DOHH2 (cell line): ENCODE results near the gene CPXM1.

Experiments
- H3F3A ChIP-seq: fragments of 200-600 bp; sonication (generic), shearing (Covaris generic); 2 replicates; pipeline ENCODE4 v1.6.0; 2016; ENCODE audit warnings: antibody characterized with exemption, mild to moderate bottlenecking; ENCODE audit not compliant: control insufficient read depth, insufficient read depth
- H3K27ac ChIP-seq: fragments of 200-600 bp; sonication (generic); 2 replicates; pipeline ENCODE4 v1.5.1; 2014; ENCODE audit warnings: low read depth, mild to moderate bottlenecking, low read length, moderate library complexity
- H3K27me3 ChIP-seq: fragments of 200-600 bp; sonication (generic); 2 replicates; pipeline ENCODE4 v1.6.1; 2014; ENCODE audit warnings: mild to moderate bottlenecking, low read length, mixed read lengths; ENCODE audit not compliant: control insufficient read depth
- H3K36me3 ChIP-seq: fragments of 200-600 bp; sonication (generic); 2 replicates; pipeline ENCODE4 v1.6.1; 2014; ENCODE audit warnings: mild to moderate bottlenecking, low read length, moderate library complexity, mixed read lengths; ENCODE audit not compliant: control insufficient read depth
- H3K4me1 ChIP-seq: fragments of 200-600 bp; sonication (generic); 2 replicates; pipeline ENCODE4 v1.6.1; 2014; ENCODE audit warnings: mild to moderate bottlenecking, low read length, mixed read lengths; ENCODE audit not compliant: control insufficient read depth
- H3K4me2 ChIP-seq: fragments of 200-600 bp; sonication (generic); 2 replicates; pipeline ENCODE4 v1.6.0; 2014; ENCODE audit warnings: mild to moderate bottlenecking, low read length, moderate library complexity
- H3K4me3 ChIP-seq: fragments of 200-600 bp; sonication (generic); 2 replicates; pipeline ENCODE4 v1.5.1; 2014; ENCODE audit warnings: mild to moderate bottlenecking, low read length, mixed read lengths
- H3K79me2 ChIP-seq: fragments of 200-600 bp; sonication (generic); 2 replicates; pipeline ENCODE4 v1.6.1; 2014; ENCODE audit warnings: mild to moderate bottlenecking, low read length, mixed read lengths; ENCODE audit not compliant: control insufficient read depth
- H3K9me2 ChIP-seq: fragments of 200-600 bp; sonication (generic); replicated peaks from 2 replicates; pipeline ENCODE4 v1.6.1; 2014; ENCODE audit warnings: mild to moderate bottlenecking, low read length, mixed read lengths; ENCODE audit not compliant: control insufficient read depth
- H3K9me3 ChIP-seq: fragments of 200-600 bp; sonication (generic); 2 replicates; pipeline ENCODE4 v1.6.1; 2014; ENCODE audit warnings: antibody characterized with exemption, low read length, mixed read lengths; ENCODE audit not compliant: control insufficient read depth, insufficient read depth
- H4K20me1 ChIP-seq: fragments of 200-600 bp; sonication (generic); 2 replicates; pipeline ENCODE4 v1.6.0; 2014; ENCODE audit warnings: low read depth, mild to moderate bottlenecking, antibody characterized with exemption, low read length, moderate library complexity; ENCODE audit not compliant: control insufficient read depth, insufficient read depth
- CTCF ChIP-seq: fragments of 200-600 bp; sonication (generic); IDR thresholded peaks from one replicate; pipeline ENCODE4 v1.5.1; 2014; ENCODE audit warnings: antibody characterized with exemption, mild to moderate bottlenecking, low read depth, low read length; ENCODE audit not compliant: poor library complexity, severe bottlenecking
- EZH2phosphoT487 ChIP-seq: fragments of 200-600 bp; sonication (generic); IDR thresholded peaks from 2 replicates; pipeline ENCODE4 v1.6.1; 2017; ENCODE audit warnings: borderline replicate concordance, mild to moderate bottlenecking, antibody characterized with exemption, low read length, moderate library complexity, mixed read lengths

Gene CPXM1

GRCh38 chr20:2748551-2749342 lies 51.7 kb downstream of the CPXM1 start:
- Histone ChIP-seq H3K9me2 (no peaks in the 10 kb centered on the region), H3K79me2 (no peaks in the 10 kb centered on the region), H3K27me3 (peaks cover 30% of the 10 kb centered on the region), H3F3A (peaks cover 3% of the 10 kb centered on the region), H3K27ac (no peak overlapping the region), H3K4me3 (no peak overlapping the region), H3K4me2 (no peak overlapping the region), H4K20me1 (no peaks in the 10 kb centered on the region), H3K9me3 (no peaks in the 10 kb centered on the region), H3K4me1 (peaks cover 7% of the 10 kb centered on the region), H3K36me3 (no peaks in the 10 kb centered on the region)
- TF ChIP-seq CTCF (no peak), EZH2phosphoT487 (no peak)

- no peak overlapping the region for H3K4me3 ChIP-seq
- H3K36me3 ChIP-seq = no peaks in the 10 kb centered on the region
- H4K20me1 ChIP-seq = no peaks in the 10 kb centered on the region
- no peaks in the 10 kb centered on the region for H3K9me2 ChIP-seq
- no peak overlapping the region for H3K4me2 ChIP-seq
- no peaks in the 10 kb centered on the region for H3K9me3 ChIP-seq
- H3K79me2 ChIP-seq = no peaks in the 10 kb centered on the region
- peaks cover 5% of the 10 kb centered on the region for H3K4me1 ChIP-seq
- peaks cover 3% of the 10 kb centered on the region for H3F3A ChIP-seq
- TF ChIP-seq EZH2phosphoT487 (no peak), CTCF (no peak)
- H3K27me3 ChIP-seq = peaks cover 24% of the 10 kb centered on the region
- H3K27ac ChIP-seq = no peak overlapping the region
Observed at GRCh38 chr20:2747676-2748235, 52.7 kb downstream of the CPXM1 start.

GRCh38 chr20:2746636-2747265 lies 53.7 kb downstream of the CPXM1 start:
- no peaks in the 10 kb centered on the region for H3K36me3 ChIP-seq
- no peak overlapping the region for H3K4me3 ChIP-seq
- no peak overlapping the region for H3K4me2 ChIP-seq

More at GRCh38 chr20:2746636-2747265, 53.7 kb downstream of the CPXM1 start:
- Histone ChIP-seq H3K9me2 (no peaks in the 10 kb centered on the region), H3K79me2 (no peaks in the 10 kb centered on the region), H3K27ac (no peak overlapping the region), H3K27me3 (peaks cover 16% of the 10 kb centered on the region), H3K9me3 (no peaks in the 10 kb centered on the region), H4K20me1 (no peaks in the 10 kb centered on the region), H3K4me1 (no peaks in the 10 kb centered on the region), H3F3A (peaks cover 3% of the 10 kb centered on the region)
- TF ChIP-seq CTCF (no peak), EZH2phosphoT487 (no peak)
